ENCODE results near the gene MTUS2.

Gene MTUS2

GRCh38 chr13:29484796-29485195 lies 664.7 kb downstream of the MTUS2 start:
- DNase-seq (ENCODE audit: low read depth), result no peak

- no peak for DNase-seq (ENCODE audit: low read depth)
Observed at GRCh38 chr13:29486551-29486950, 666.4 kb downstream of the MTUS2 start.

DNA sequence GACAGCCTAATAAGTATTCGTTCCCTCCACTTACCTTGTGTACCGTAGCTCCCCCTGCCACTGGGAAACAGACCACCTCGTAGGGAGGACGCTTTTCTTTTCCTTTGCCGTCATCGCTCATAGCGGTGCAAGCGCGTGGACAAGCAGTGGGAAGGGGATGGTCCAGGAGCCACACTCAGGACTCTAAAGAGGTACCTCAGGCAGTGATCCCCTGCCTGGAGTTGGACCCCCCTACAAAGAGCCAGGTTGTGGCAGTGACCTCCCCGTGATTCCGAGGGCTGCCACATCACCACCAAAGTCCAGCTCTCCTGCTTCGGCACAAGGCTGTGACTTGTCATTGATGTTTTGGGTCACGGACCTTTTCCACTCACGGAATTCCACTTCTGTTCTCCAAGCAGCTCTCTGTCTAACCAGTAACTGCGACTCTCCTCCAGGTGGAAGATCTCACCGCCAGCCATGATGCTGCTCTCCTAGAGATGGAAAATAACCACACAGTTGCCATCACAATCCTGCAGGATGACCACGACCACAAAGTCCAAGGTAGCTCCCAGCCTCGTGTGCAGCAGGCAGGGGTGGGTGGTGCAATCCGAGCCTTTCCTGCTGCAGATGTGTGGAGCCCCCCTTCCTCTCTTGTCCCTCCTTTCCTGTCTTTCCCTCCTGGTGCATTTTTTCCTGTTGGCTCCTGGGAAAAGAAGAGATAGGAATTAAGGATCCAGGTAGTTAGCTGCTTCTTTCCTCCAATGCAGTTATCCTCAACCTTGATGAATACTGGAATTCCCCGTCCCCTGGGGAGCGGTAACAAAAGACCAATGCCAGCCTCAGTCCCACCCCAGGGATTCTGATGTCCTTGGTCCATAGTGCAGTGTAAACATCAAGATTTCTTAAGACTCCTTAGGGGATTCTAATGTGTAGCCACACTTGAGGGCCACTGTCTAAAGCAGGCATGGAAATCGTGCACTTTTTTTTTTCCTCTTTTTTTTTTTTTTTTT lies 667.6 kb downstream of the MTUS2 start:
- no peak for DNase-seq (ENCODE audit: low read depth)

DNA sequence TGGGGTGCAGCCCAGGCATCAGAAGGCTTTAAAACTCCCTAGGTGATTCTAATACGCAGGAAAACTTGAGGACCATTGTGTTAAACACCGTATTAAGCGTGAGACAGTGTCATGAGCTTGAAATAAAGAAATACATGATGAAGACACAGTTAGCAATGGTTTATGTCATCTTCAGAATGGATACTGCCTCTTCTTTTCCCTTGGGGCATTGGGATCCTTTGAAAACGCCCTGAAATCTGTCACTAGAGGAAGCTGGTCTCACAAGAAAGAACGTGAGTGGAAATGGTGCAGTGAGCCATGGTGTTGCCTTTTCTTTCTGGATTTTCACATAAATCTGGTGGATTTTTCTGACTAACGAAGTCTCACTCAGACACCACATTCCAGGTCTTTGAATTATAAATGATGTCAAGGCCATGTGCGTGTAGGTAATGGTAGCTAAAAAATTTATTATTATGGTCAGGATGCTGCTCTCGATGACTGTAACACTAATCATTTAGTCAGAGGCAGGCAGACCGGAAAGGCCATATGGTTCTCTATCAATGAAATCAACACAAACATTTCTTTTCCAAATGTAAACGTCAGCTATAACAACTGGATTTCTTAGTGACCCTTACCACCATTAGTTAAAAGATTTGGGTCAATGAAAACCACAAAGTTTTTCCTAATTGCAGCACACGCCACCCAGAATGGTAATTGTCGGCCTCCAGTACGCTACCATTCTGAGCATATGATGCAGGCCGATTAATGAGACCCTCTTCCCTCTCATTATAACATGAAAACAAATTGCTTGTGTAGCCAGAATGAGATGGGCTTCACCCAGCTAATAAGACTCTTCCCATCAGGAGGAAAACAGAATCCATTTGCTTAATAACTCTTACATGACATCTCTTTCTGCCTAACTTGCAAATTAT lies 669.8 kb downstream of the MTUS2 start:
- DNase-seq (ENCODE audit: low read depth), result no peak

DNA sequence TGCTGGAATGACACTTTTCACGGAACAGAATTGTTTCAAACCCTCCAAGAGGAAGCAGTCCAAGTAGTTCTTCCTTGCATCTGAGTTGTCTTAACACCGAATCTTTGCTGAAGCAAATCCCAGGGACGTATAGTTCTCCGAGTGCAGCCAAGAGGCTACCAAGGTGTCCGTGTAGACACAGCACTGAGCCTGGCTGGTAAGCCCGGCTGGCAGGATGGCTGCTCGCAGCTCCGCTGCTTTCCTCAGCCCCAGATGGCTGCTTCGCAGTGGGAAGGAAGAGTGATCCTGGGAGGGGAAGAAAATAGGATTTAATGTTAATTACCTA lies 670.4 kb downstream of the MTUS2 start:
- DNase-seq (ENCODE audit: low read depth), result no peak

- DNase-seq (ENCODE audit: low read depth), result no peak
Observed at GRCh38 chr13:29491248-29491647, 671.1 kb downstream of the MTUS2 start.

DNA sequence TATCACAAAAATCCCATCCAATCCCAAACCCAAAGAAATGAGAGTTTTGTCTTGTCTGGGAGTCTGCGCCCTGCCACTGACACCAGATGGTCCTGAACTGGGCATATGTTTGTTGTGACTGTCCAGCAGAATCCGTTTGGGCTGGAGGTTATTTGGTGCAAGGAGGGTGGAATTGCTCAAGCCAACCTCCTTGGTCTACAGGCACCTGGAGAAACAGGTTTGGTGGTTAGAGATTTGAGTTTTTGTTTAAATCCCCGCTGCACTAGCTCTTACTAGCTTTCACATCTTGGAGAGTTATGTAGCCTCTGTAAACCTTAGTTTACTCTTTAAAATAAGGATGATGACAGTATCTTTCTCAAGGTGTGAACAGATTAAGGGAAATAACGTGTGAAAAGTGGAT lies 673.7 kb downstream of the MTUS2 start:
- no peak for DNase-seq (ENCODE audit: low read depth)

- no peak for DNase-seq (ENCODE audit: low read depth)
Observed at GRCh38 chr13:29494520-29494919, 674.4 kb downstream of the MTUS2 start.

- DNase-seq (ENCODE audit: low read depth), result no peak
Observed at GRCh38 chr13:29496241-29496712, 676.1 kb downstream of the MTUS2 start.

- DNase-seq (ENCODE audit: low read depth), result peak; percentile 9
Observed at GRCh38 chr13:29497137-29497654, 677.1 kb downstream of the MTUS2 start.

DNA sequence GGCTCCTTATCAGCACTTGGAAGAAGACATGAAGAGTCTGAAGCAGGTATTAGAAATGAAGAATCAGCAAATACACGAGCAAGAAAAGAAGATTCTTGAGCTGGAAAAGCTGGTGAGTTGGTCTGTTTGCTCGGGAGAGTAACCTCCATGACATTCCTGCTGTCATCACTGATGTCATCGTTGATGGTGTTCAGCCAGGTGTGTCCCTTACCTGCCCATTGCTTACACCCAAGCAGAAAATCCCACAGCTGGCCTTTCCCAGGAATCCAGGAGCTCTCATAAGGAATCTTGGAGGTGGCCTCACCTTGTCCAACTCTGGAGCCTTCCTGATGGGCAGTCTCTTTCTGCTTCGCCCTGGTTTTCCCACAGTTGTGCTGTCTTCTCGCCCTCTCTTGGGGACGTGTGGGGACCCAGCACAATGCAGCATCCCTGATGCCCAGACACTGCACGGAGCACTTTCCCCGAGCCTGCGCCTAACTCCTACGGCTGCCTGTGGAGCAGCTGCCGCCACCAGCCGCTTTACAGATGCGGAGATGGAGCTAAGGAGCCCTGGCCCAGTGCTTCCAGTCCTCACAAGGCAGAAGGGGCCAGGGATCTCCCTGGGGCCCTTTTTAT lies 678.4 kb downstream of the MTUS2 start:
- DNase-seq (ENCODE audit: low read depth), result no peak

GRCh38 chr13:29499506-29500165 lies 679.5 kb downstream of the MTUS2 start:
- DNase-seq (ENCODE audit: low read depth), result no peak

- DNase-seq (ENCODE audit: low read depth), result no peak
Observed at GRCh38 chr13:29500386-29500785, 680.2 kb downstream of the MTUS2 start.

GRCh38 chr13:29501674-29502073 lies 681.5 kb downstream of the MTUS2 start:
- no peak for DNase-seq (ENCODE audit: low read depth)

- DNase-seq (ENCODE audit: low read depth), result no peak
Observed at GRCh38 chr13:29502391-29503008, 682.4 kb downstream of the MTUS2 start.

DNA sequence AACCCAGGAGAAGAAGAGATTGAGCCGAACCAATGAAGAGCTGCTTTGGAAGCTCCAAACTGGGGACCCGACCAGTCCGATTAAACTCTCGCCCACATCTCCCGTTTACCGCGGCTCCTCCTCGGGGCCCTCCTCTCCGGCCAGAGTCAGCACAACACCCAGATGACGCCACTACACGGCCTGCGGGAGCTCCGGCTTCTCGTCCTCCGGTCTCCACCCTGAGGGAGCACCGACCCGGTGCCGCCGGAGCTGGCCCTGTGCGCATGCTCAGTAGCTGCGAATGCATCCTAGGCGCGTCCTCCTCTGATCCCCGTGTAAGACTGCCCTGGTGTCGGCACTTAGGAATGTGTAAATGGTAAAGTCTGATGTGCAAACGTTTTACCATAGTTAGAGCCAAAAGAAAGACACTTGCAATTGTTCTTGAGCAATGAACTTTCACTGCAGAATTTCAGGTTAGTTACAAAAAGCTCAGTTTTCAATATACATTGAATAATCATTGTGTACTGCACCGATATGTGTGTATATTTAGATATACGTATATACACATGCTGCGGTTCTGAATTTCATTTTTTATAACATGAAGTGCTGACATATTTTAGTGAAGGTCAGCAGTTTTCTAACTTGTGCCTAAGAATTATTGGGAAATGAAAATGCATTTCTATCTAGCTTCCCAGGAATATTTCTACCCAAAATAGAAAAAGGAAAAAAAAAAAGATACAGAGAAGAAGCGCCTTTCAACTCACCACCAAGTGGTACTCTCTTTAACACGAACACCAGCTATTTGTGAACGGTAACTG lies 683.1 kb downstream of the MTUS2 start:
- peak; percentile 19 for DNase-seq (ENCODE audit: low read depth)

GRCh38 chr13:29504691-29505090 lies 684.6 kb downstream of the MTUS2 start:
- no peak for DNase-seq (ENCODE audit: low read depth)

DNA sequence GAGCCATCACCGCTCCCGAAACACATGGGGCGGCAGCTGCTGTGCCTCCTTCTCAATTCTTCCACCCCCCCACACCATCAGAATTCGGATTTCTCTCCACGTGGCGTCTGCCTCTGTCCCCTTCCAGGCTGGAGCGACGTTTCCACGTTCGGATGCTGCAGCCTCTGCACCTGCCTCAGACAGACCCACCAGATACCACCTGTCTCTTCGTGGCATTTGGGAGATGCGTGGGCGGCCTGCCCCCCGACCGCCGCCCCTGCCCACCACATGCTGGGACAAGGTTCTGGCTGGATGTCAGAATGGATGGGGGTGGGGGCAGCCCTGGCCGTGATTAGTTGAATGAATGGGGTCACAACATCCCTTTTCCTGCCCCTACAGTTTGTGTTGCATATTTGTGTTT lies 685.4 kb downstream of the MTUS2 start:
- no peak for DNase-seq (ENCODE audit: low read depth)

GRCh38 chr13:29505950-29506349 lies 685.8 kb downstream of the MTUS2 start:
- no peak for DNase-seq (ENCODE audit: low read depth)

- no peak for DNase-seq (ENCODE audit: low read depth)
Observed at GRCh38 chr13:29507356-29507755, 687.2 kb downstream of the MTUS2 start.
